SK-N-SH (cell line): Measurements from ENCODE around the gene ELMO3.

Experiments
- CTCF ChIP-seq: fragments of 200-600 bp; sonication (generic); IDR thresholded peaks from 2 replicates; pipeline ENCODE4 v1.6.1; 2017; ENCODE audit warnings: antibody characterized with exemption, mild to moderate bottlenecking, moderate library complexity
- FOSL2 ChIP-seq: IDR thresholded peaks from 2 replicates; pipeline ENCODE4 v1.4.0; 2012; ENCODE audit warnings: low read depth, mild to moderate bottlenecking, moderate library complexity, borderline replicate concordance
- MAX ChIP-seq: IDR thresholded peaks from 2 replicates; pipeline ENCODE4 v1.4.0; 2012; ENCODE audit warnings: low read depth
- NFIC ChIP-seq: IDR thresholded peaks from 2 replicates; pipeline ENCODE4 v1.4.0; 2012; ENCODE audit warnings: borderline replicate concordance
- REST ChIP-seq: IDR thresholded peaks from 2 replicates; pipeline ENCODE4 v1.6.1; 2012; ENCODE audit warnings: mild to moderate bottlenecking, low read depth, low read length, moderate library complexity
- TAF1 ChIP-seq: IDR thresholded peaks from 2 replicates; pipeline ENCODE4 v1.6.1; 2012; ENCODE audit warnings: low read depth, mild to moderate bottlenecking, low read length, moderate library complexity, borderline replicate concordance

- TF ChIP-seq REST, result no peak
- TF ChIP-seq TAF1, result no peak
- no peak for TF ChIP-seq CTCF
- no peak for TF ChIP-seq NFIC
- no peak for TF ChIP-seq MAX
- no peak for TF ChIP-seq FOSL2
These were observed 40.0 kb upstream of the ELMO3 start for GRCh38 chr16:67158637-67159600.
